ENCODE results near the gene OSTN.

GRCh38 chr3:191166368-191166767 is 32.7 kb upstream of the OSTN start:
- TF ChIP-seq CTCF (conservative IDR thresholded peaks at IDR 0.05; ENCODE audit: low read depth in 2 of 2) (no peak), POLR2AphosphoS5 (IDR thresholded peaks at IDR 0.05; ENCODE audit: low read depth) (no peak), ZNF331 (CRISPR knock-in tag; IDR thresholded peaks at IDR 0.05; ENCODE audit: low read depth) (no peak), EZH2phosphoT487 (IDR thresholded peaks at IDR 0.05; ENCODE audit: unreplicated experiment) (no peak), STAT1 (IDR thresholded peaks at IDR 0.05; ENCODE audit: unreplicated experiment) (no peak), EZH2 (IDR thresholded peaks at IDR 0.05; ENCODE audit: low read depth, unreplicated experiment) (no peak), REST (IDR thresholded peaks at IDR 0.05; ENCODE audit: unreplicated experiment) (no peak), NANOG (IDR thresholded peaks at IDR 0.05; ENCODE audit: borderline replicate concordance) (no peak)

Measured in GM23338 (cell line).